Cardiac muscle cell (in vitro differentiated cells and primary cell): ENCODE measurements around the gene MYLIP. TPM values are rescaled to one million over a fixed set of nuclear protein-coding genes. Genes with fewer than 3 reads are reported as not detected.

ENCODE experiments used
- DNase-seq, 2 donors: peaks; one replicate each; pipeline versions ENCODE4 v3.0.0 to v3.0.0-alpha.2; 2010 to 2017; ENCODE audit warnings: low read depth in 1 of 2, low spot score in 1 of 2
- H3K27ac ChIP-seq: fragments of 200-600 bp; sonication (generic); 2 replicates; pipeline ENCODE4 v1.5.1; 2016
- H3K27me3 ChIP-seq: fragments of 200-600 bp; sonication (generic); 2 replicates; pipeline ENCODE4 v1.6.0; 2016; ENCODE audit warnings: control low read depth
- H3K36me3 ChIP-seq: fragments of 200-600 bp; sonication (generic); 2 replicates; pipeline ENCODE4 v1.5.1; 2016; ENCODE audit warnings: control low read depth
- H3K4me1 ChIP-seq: fragments of 200-600 bp; sonication (generic); 2 replicates; pipeline ENCODE4 v1.8.1; 2017; ENCODE audit warnings: low read depth, mild to moderate bottlenecking, mixed run types
- H3K4me3 ChIP-seq: fragments of 200-600 bp; sonication (generic); 2 replicates; pipeline ENCODE4 v1.5.1; 2016; ENCODE audit warnings: mild to moderate bottlenecking
- H3K9me3 ChIP-seq: fragments of 200-600 bp; sonication (generic); 2 replicates; pipeline ENCODE4 v1.5.1; 2017; ENCODE audit warnings: low read depth, mild to moderate bottlenecking, control low read depth
- polyA plus RNA-seq: library from polyadenylated mRNA; unstranded; fragments of >200 nt; fragmentation: Nextera tagmentation; extraction: Ambion mirVana; gene quantifications from 2 replicates; pipeline ENCODE4 v1.2.1, GENCODE V29; 2016
- total RNA-seq: library from RNA; depleted of rRNA; stranded (reverse); fragments of >200 nt; gene quantifications from 2 replicates; pipeline ENCODE4 v1.2.3, GENCODE V29; 2016
- TF ChIP-seq, protein P1 (sequence below): IDR thresholded peaks from 2 replicates; pipeline ENCODE4 v1.5.1; 2012; ENCODE audit warnings: low read depth, mild to moderate bottlenecking, low read length

The MYLIP gene
- total and polyA plus RNA-seq, 2 experiments from 2014 or later: 33.4 to 35.6 TPM

DNA sequence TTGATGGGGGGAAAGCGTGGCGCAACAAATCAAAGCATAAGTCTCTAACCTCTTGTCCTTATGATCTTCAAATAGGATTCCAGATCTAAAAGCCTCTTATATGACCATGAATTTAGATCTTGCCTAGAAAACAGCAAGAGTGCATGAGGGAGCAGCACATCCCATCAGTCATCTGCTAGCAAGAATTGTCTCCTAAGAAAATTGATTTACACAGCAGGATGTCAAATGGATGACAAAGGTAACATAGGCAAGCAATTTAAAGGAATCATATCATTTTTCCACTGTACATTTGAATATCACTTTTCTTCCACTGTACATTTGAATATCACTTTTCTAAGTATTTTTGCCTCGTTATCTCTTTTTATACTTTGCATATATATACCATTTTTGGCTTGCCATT lies 7.5 kb upstream of the MYLIP start:
- no peaks in the 10 kb centered on the region for H3K9me3 ChIP-seq
- no peak overlapping the region for H3K4me3 ChIP-seq
- H3K4me1 ChIP-seq: no peaks in the 10 kb centered on the region
- no peaks in the 10 kb centered on the region for H3K36me3 ChIP-seq
- DNase-seq: no peak
- no peaks in the 10 kb centered on the region for H3K27me3 ChIP-seq
- H3K27ac ChIP-seq: no peak overlapping the region
- TF ChIP-seq, protein P1, sequence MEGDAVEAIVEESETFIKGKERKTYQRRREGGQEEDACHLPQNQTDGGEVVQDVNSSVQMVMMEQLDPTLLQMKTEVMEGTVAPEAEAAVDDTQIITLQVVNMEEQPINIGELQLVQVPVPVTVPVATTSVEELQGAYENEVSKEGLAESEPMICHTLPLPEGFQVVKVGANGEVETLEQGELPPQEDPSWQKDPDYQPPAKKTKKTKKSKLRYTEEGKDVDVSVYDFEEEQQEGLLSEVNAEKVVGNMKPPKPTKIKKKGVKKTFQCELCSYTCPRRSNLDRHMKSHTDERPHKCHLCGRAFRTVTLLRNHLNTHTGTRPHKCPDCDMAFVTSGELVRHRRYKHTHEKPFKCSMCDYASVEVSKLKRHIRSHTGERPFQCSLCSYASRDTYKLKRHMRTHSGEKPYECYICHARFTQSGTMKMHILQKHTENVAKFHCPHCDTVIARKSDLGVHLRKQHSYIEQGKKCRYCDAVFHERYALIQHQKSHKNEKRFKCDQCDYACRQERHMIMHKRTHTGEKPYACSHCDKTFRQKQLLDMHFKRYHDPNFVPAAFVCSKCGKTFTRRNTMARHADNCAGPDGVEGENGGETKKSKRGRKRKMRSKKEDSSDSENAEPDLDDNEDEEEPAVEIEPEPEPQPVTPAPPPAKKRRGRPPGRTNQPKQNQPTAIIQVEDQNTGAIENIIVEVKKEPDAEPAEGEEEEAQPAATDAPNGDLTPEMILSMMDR: no peak

DNA sequence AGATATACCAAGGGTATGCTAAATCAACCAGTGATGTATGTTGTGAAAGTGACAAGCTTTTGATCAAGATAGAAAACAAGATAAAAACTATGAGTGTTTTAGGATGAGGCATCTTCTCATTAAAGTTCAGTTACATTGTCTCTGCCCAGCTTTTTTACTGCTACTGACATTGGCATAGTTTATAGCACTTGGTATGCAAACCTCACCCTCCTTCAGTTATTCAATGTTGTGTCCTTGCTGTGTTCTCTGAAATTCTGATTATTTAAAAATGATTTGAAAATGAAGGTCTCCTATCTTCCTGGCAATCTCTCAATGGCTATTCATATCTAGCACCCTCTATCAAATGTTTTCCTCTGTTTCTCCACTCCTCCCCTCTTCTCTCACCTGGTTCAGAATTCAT lies 6.7 kb upstream of the MYLIP start:
- Histone ChIP-seq H3K27me3 (no peaks in the 10 kb centered on the region), H3K4me1 (no peaks in the 10 kb centered on the region), H3K27ac (no peak overlapping the region), H3K4me3 (no peak overlapping the region), H3K36me3 (no peaks in the 10 kb centered on the region), H3K9me3 (no peaks in the 10 kb centered on the region)
- DNase-seq: no peak
- TF ChIP-seq, protein P1: no peak

DNA sequence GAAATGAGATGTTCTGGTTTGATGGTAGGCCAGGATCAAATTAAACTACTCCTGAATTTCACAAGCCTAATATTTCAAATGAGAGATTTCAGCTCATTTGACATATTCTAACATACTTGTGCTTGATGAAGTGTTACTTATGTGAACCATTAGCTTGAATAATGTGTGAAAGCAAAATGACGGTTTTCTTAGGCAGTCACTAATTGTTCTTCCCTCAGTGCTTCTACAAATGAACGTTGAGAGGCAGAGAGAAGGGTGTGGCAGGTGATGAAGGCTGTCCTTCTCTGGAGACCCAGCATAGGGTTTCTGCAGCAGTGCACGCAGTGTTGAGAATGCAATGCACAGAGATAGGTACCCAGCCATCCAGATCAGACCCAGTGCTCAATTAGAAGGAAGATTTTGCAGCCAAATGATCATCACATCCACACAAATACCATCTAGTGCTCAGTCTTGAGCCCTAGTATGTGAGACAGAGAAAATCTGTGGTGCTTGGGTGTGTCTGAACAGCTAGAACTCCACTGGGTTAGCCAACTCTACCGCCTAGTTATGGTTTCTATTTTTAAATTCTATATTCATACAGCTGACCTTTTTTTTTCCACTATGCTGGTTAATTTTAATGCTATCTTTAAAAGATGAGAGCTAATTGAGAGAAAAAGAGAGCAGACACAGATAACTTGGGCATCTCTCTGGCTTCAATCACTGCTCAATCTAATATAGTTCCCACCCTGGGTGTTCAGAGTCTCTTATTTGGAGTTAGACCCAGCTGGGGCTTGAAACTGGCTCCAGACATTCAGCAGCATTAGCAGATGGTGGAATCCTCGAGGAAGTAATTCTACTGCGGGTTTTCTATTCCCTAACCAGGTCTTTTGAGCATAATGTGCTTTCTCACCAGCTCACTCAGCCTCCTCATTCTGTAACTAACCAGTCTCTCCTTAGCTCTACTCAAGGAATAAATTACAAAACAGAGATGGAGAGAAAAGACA lies 4.4 kb upstream of the MYLIP start:
- no peak overlapping the region for H3K4me3 ChIP-seq
- H3K27me3 ChIP-seq: no peaks in the 10 kb centered on the region
- H3K36me3 ChIP-seq: no peaks in the 10 kb centered on the region
- no peaks in the 10 kb centered on the region for H3K4me1 ChIP-seq
- no peak overlapping the region for H3K27ac ChIP-seq
- TF ChIP-seq, protein P1: no peak
- DNase-seq: no peak
- no peaks in the 10 kb centered on the region for H3K9me3 ChIP-seq

GRCh38 chr6:16126056-16126455 lies 2.8 kb upstream of the MYLIP start:
- Histone ChIP-seq H3K36me3 (no peaks in the 10 kb centered on the region), H3K9me3 (no peaks in the 10 kb centered on the region), H3K4me3 (no peak overlapping the region), H3K27me3 (no peaks in the 10 kb centered on the region), H3K27ac (no peak overlapping the region), H3K4me1 (no peaks in the 10 kb centered on the region)
- DNase-seq: no peak
- TF ChIP-seq, protein P1: no peak

DNA sequence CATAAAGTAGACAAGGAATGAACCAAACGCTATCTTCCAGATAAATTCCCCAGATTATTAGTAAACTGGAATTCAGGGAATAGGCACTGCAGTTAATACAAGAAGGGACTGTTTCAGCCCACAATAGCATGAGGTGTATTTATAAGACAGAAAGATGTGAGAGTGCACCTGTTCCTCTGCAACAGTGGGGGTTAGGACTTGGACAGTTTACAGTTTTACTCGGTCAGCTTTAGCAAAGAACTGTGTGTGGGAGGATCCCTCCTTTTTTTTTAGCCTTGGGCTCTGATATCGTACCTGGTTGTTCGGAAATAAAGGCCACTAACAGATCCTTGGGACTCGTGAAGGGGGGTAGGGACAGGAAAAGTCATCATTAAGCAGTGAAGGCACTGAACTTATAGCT lies 2.0 kb upstream of the MYLIP start:
- H3K9me3 ChIP-seq: no peaks in the 10 kb centered on the region
- peaks cover 8% of the 10 kb centered on the region for H3K4me1 ChIP-seq
- no peak overlapping the region for H3K4me3 ChIP-seq
- H3K27me3 ChIP-seq: no peaks in the 10 kb centered on the region
- H3K36me3 ChIP-seq: no peaks in the 10 kb centered on the region
- no peak overlapping the region for H3K27ac ChIP-seq
- no peak for DNase-seq
- TF ChIP-seq, protein P1: no peak
